Brain microvascular endothelial cell (primary cell): ENCODE data around the gene ATP6V0B.

ENCODE experiments used
- DNase-seq: peaks from one replicate; pipeline ENCODE4 v3.0.0-alpha.2; 2020
- H3K27ac ChIP-seq: fragments of 250-450 bp; sonication (Bioruptor Pico); 2 replicates; pipeline ENCODE4 v1.5.1; 2020; ENCODE audit warnings: mild to moderate bottlenecking, moderate library complexity
- H3K27me3 ChIP-seq: fragments of 250-450 bp; sonication (Bioruptor Pico); replicated peaks from 2 replicates; pipeline ENCODE4 v1.5.1; 2020; ENCODE audit warnings: mild to moderate bottlenecking
- H3K36me3 ChIP-seq: fragments of 250-450 bp; sonication (Bioruptor Pico); replicated peaks from 2 replicates; pipeline ENCODE4 v1.5.1; 2020; ENCODE audit warnings: mild to moderate bottlenecking
- H3K4me3 ChIP-seq: 2 replicates; pipeline ENCODE4 v1.5.1; 2011; ENCODE audit warnings: low read depth, mild to moderate bottlenecking, control low read depth, low read length, moderate library complexity
- in situ Hi-C: cut with HindIII; loops from 2 replicates; pipeline ENCODE4 v1.10.0; 2017; ENCODE audit warnings: low sequenced_read_pairs, low pct_ligation_motif_present
- TF ChIP-seq, protein P1 (sequence below): IDR thresholded peaks from 2 replicates; pipeline ENCODE4 v1.5.1; 2011; ENCODE audit warnings: low read depth, mild to moderate bottlenecking, moderate library complexity, low read length, control low read depth, inconsistent platforms; ENCODE audit errors: missing control alignments

The ATP6V0B gene

DNA sequence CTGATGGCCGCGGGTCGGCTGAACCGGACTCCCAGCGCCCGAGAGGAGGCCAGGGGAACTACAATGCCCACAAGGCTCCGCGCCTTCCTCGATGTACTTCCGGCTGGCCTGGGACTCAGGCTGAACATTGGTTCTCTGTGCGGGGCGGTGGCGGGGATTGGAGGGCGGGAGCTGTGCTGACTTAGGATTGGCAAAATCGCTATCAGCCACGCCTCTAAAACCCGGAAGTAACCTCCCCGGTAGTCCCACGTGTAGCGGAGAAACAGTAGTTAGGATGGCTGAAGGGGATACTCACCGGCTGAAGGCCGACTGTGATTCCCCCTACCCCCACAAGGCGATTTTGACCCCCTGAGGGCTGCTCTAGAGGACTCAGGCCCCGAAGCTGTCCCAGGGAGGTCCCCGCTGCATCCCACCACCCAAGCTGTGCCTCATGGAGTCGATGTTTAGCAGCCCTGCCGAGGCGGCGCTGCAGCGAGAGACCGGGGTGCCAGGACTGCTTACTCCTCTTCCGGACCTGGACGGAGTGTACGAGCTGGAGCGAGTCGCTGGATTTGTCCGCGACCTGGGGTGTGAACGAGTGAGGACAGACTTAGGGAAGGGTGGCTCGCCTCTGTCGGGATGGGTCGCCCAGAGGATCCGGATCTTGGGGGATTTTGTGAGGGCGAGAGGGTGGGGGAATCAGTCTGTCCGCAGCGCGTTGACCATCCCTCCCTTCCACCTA, 4.9 kb upstream of the ATP6V0B start, which contains the start of gene DPH2:
Gene DPH2 (plus strand): TSS at position 265 of the 721 bp plus-strand sequence. CDS start 166 bp downstream, at position 431.
- Histone ChIP-seq H3K27me3 (no peaks in the 10 kb centered on the region), H3K27ac (no peak within 1 kb of the TSS), H3K36me3 (peaks cover 2% of the 10 kb centered on the region), H3K4me3 (peak within 1 kb of the TSS; percentile 95)
- TF ChIP-seq, protein P1, sequence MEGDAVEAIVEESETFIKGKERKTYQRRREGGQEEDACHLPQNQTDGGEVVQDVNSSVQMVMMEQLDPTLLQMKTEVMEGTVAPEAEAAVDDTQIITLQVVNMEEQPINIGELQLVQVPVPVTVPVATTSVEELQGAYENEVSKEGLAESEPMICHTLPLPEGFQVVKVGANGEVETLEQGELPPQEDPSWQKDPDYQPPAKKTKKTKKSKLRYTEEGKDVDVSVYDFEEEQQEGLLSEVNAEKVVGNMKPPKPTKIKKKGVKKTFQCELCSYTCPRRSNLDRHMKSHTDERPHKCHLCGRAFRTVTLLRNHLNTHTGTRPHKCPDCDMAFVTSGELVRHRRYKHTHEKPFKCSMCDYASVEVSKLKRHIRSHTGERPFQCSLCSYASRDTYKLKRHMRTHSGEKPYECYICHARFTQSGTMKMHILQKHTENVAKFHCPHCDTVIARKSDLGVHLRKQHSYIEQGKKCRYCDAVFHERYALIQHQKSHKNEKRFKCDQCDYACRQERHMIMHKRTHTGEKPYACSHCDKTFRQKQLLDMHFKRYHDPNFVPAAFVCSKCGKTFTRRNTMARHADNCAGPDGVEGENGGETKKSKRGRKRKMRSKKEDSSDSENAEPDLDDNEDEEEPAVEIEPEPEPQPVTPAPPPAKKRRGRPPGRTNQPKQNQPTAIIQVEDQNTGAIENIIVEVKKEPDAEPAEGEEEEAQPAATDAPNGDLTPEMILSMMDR: peak; percentile 32
- in situ Hi-C loops: no loop called here
- peak; percentile 99 for DNase-seq

DNA sequence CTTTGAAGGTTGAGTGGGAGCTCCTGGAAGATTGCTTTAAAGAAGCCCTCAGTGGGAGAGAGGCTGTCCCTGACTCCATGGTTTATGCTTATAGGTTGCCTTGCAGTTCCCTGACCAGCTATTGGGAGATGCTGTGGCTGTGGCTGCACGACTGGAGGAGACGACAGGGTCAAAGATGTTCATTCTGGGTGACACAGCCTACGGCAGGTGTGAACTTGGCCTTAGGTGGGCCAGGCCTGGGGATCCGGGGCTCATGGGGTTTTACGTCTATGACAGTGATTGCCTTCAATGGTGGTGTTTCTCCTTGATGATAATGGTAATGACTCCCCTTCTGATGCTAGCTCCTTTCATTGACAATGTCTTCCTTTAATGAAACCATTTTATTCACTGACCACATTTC, 4.3 kb upstream of the ATP6V0B start:
- H3K4me3 ChIP-seq: peak overlapping the region; percentile 95
- TF ChIP-seq, protein P1: no peak
- H3K36me3 ChIP-seq: peaks cover 2% of the 10 kb centered on the region
- no peaks in the 10 kb centered on the region for H3K27me3 ChIP-seq
- no peak for DNase-seq
- H3K27ac ChIP-seq: no peak overlapping the region
- in situ Hi-C loops: no loop called here

DNA sequence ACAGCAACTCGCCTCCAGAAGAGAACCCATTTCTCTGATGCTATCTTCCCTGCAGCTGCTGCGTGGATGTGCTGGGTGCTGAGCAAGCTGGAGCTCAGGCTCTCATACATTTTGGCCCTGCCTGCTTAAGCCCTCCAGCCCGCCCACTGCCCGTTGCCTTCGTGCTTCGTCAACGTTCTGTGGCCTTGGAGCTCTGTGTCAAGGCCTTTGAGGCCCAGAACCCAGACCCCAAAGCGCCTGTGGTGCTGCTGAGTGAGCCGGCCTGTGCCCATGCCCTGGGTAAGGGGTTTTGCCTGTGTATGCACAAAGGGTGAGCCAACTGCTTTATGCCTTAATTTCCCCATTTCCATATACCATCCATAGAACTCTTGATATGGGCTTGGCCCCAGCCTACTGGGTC, 3.8 kb upstream of the ATP6V0B start:
- TF ChIP-seq, protein P1: no peak
- no peak overlapping the region for H3K27ac ChIP-seq

DNA sequence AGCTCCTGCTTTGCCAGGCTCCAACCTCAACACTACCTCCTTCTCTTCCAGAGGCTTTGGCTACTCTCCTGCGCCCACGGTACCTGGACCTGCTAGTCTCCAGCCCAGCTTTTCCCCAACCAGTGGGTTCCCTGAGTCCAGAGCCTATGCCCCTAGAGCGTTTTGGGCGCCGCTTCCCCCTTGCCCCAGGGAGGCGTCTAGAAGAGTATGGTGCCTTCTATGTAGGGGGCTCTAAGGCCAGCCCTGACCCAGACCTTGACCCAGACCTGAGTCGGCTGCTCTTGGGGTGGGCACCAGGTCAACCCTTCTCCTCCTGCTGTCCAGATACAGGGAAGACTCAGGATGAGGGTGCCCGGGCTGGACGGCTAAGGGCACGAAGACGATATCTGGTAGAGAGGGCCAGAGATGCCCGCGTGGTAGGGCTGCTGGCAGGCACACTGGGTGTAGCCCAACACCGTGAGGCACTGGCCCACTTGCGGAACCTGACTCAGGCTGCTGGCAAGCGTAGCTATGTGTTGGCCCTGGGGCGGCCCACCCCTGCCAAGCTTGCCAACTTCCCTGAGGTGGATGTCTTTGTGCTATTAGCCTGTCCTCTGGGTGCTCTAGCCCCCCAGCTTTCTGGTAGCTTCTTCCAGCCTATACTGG, 3.3 kb upstream of the ATP6V0B start:
- no peak for DNase-seq
- Histone ChIP-seq H3K36me3 (peaks cover 4% of the 10 kb centered on the region), H3K4me3 (no peak overlapping the region), H3K27ac (no peak overlapping the region), H3K27me3 (no peaks in the 10 kb centered on the region)
- TF ChIP-seq, protein P1: no peak
- in situ Hi-C loops: no loop called here

More for the DNA sequence above, 3.8 kb upstream of the ATP6V0B start:
- DNase-seq: no peak
- Histone ChIP-seq H3K27me3 (no peaks in the 10 kb centered on the region), H3K4me3 (peak overlapping the region; percentile 95), H3K36me3 (peaks cover 2% of the 10 kb centered on the region)
- in situ Hi-C loops: no loop called here

DNA sequence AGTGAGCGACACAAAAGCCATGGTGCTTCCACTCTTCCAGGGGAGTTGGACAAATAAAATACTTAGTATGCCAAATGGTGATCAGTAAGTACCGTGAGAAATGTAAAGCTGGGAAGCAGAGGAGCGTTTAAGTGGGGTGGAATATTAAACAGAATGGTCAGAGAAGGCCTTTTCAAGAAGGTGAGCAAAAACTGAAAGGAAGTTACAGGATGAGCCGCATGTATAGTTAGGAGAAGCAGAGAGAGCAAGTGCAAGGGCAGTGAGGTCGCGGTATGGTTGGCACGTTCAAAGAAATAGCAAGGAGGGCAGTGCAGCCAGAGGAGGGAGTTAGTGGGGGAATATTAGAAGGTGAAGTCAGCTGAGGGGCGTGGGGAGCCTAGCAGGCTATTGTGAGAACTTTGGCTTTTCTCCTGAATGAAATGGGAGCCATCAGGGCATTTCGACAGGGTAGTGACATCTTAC, 748 bp upstream of the ATP6V0B start:
- H3K4me3 ChIP-seq: peak overlapping the region; percentile 87
- H3K27me3 ChIP-seq: no peaks in the 10 kb centered on the region
- no peak for DNase-seq
- H3K36me3 ChIP-seq: peaks cover 23% of the 10 kb centered on the region
- TF ChIP-seq, protein P1: no peak
- in situ Hi-C loops: no loop called here
- H3K27ac ChIP-seq: no peak overlapping the region
